ENCODE measurements around the gene BET1.

GRCh38 chr7:93984024-93984423 is 20.1 kb downstream of the BET1 start:
- TF ChIP-seq, protein P1, sequence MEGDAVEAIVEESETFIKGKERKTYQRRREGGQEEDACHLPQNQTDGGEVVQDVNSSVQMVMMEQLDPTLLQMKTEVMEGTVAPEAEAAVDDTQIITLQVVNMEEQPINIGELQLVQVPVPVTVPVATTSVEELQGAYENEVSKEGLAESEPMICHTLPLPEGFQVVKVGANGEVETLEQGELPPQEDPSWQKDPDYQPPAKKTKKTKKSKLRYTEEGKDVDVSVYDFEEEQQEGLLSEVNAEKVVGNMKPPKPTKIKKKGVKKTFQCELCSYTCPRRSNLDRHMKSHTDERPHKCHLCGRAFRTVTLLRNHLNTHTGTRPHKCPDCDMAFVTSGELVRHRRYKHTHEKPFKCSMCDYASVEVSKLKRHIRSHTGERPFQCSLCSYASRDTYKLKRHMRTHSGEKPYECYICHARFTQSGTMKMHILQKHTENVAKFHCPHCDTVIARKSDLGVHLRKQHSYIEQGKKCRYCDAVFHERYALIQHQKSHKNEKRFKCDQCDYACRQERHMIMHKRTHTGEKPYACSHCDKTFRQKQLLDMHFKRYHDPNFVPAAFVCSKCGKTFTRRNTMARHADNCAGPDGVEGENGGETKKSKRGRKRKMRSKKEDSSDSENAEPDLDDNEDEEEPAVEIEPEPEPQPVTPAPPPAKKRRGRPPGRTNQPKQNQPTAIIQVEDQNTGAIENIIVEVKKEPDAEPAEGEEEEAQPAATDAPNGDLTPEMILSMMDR (IDR thresholded peaks at IDR 0.05): no peak
- no peak for TF ChIP-seq POLR2A (IDR thresholded peaks at IDR 0.05)
